Heart right ventricle (tissue), 16 donors: Measurements from ENCODE around the gene SH3PXD2B. TPM values are rescaled to one million over a fixed set of nuclear protein-coding genes. Genes with fewer than 3 reads are reported as not detected.
A peak's percentile ranks its signal among the peaks of the same experiment; 100 is the strongest.

ENCODE experiments used
- ATAC-seq, 8 donors: fragments of 200-7000 bp; cut with Tn5 transposase; one replicate each; pipeline ENCODE4 v1.9.1; 2020; ENCODE audit warnings: mild to moderate bottlenecking in 8 of 8, moderate library complexity in 8 of 8, moderate number of reproducible peaks in 1 of 8
- DNase-seq, 2 donors: peaks; one replicate each; pipeline ENCODE4 v3.0.0-alpha.2; 2020
- H3K27ac ChIP-seq, 10 donors: fragments of 200-600 bp; sonication (generic) in 2 of 10; one replicate each; pipeline versions ENCODE4 v1.5.0 to v1.8.0; 2020 to 2022; ENCODE audit warnings: mild to moderate bottlenecking in 3 of 10
- H3K27me3 ChIP-seq, 7 donors: fragments of 200-600 bp; one replicate each; pipeline ENCODE4 v1.8.0; 2021 to 2022; ENCODE audit warnings: mild to moderate bottlenecking in 2 of 7
- H3K36me3 ChIP-seq, 9 donors: fragments of 200-600 bp; sonication (generic) in 1 of 9; one replicate each; pipeline versions ENCODE4 v1.5.0 to v1.8.0; 2020 to 2022; ENCODE audit warnings: mild to moderate bottlenecking in 2 of 9
- H3K4me1 ChIP-seq, 9 donors: fragments of 200-600 bp; sonication (generic) in 1 of 9; one replicate each; pipeline versions ENCODE4 v1.5.0 to v1.8.0; 2020 to 2022; ENCODE audit warnings: mild to moderate bottlenecking in 4 of 9
- H3K4me3 ChIP-seq, 10 donors: fragments of 200-600 bp; sonication (generic) in 2 of 10; one replicate each; pipeline versions ENCODE4 v1.5.0 to v1.8.0; 2020 to 2022; ENCODE audit warnings: mild to moderate bottlenecking in 7 of 10, moderate library complexity in 2 of 10
- H3K9me3 ChIP-seq, 11 donors: fragments of 200-600 bp in 10 of 11; sonication (generic) in 2 of 11; one replicate each; pipeline versions ENCODE4 v1.5.0 to v1.8.0; 2013 to 2022; ENCODE audit warnings: mild to moderate bottlenecking in 2 of 11, control low read depth in 1 of 11, moderate library complexity in 1 of 11
- CTCF ChIP-seq, 9 donors: fragments of 200-600 bp; sonication (generic) in 2 of 9; IDR thresholded peaks; one replicate each; pipeline versions ENCODE4 v1.5.0 to v1.8.0; 2021 to 2022; ENCODE audit warnings: antibody characterized with exemption in 9 of 9, mild to moderate bottlenecking in 5 of 9, moderate library complexity in 1 of 9
- whole genome bisulfite sequencing, 2 donors: extraction: QIAGEN DNeasy Blood & Tissue Kit; methylation state at CpG; one replicate each; pipeline ENCODE4 v1.1.7; 2013; ENCODE audit warnings: inconsistent platforms in 1 of 2; 5-methylcytosine and 5-hydroxymethylcytosine counted together
- intact Hi-C, 10 donors: fragments of 100-400 bp; cut with DNase I; formaldehyde crosslinking; loops; one replicate each; pipeline versions ENCODE4 v1.11.1 to v1.14.2; 2022
- polyA plus RNA-seq, 2 donors: library from polyadenylated mRNA; stranded (reverse); fragments of 200-250 nt; gene quantifications; one replicate each; pipeline ENCODE4 v1.2.3, GENCODE V29; 2013
- total RNA-seq, 10 donors: library from RNA; stranded (reverse); fragmentation: NEBNext Ultra II Directional in 3 of 10; extraction: Animal tissue kit (Norgen Biotek cat#: 25700) in 3 of 10; gene quantifications; one replicate each; pipeline versions ENCODE4 v1.2.1 to v1.2.4, GENCODE V29; 2021 to 2023
- donor health status: Arrhythmogenic right ventricular cardiomyopathy.
- donor health status: ischemic (EF 13 %, LVEDD 7.1; RV severe dilation, severe dysfunction).
- donor health status: healthy with polysubstance abuse.
- donor health status: DM: no; HTN: yes; CAD: no.
- donor health status: DM: no; HTN: no; CAD: no.
- donor health status: ischemic (EF 25% LVEDD 6.9; RV normal size, moderate dysfunction).
- donor health status: ischemic (EF 25% LVEDD 5.7; RV mildly dilated, moderate dysfunction).
- donor health status: healthy.
- donor health status: DM: yes; HTN: yes; CAD: no.
- donor health status: Ischemic cardiomyopathy.
- donor health status: ischemic (EF 35%, LVEDD 5.7; RV mildly dilated, moderate dysfunction).
- donor health status: nonischemic (EF 11% LVEDD 7.7; RV severe dilation, severe dysfunction).
- donor health status: DM: yes; HTN: yes; CAD: no.
- donor health status: PGD.
- donor health status: ischemic (EF 29% LVEDD 5.4; RV normal size, mild dysfunction).
- donor health status: nonischemic (EF 23%, LVEDD 6.1; RV moderate dilation, normal function).

Gene SH3PXD2B
- total and polyA plus RNA-seq, 12 donors, result 1.8 to 12.5 (median 5.5) TPM

GRCh38 chr5:172474293-172474692 lies 20.0 kb upstream of the SH3PXD2B start:
- no peak overlapping the region for H3K4me3 ChIP-seq
- TF ChIP-seq CTCF (IDR thresholded peaks at IDR 0.05), result no peak
- ATAC-seq (no peak), DNase-seq (no peak)
- no peaks in the 10 kb centered on the region for H3K27me3 ChIP-seq
- intact Hi-C loops, result loop anchor here in 4 of 10 donors (5.0 to 10.0 kb wide), 3 partner anchors 453 to 473 kb away; no protein-coding TSS in a partner anchor
- 49 to 72% methylated on average over 7 of the region's 7 CpGs for WGBS, 2 donors
- H3K9me3 ChIP-seq, result no peaks in the 10 kb centered on the region
- H3K4me1 ChIP-seq, result peaks cover 2 to 8% (median 3%) of the 10 kb centered on the region in 9 donors
- no peaks in the 10 kb centered on the region for H3K36me3 ChIP-seq
- no peak overlapping the region for H3K27ac ChIP-seq

DNA sequence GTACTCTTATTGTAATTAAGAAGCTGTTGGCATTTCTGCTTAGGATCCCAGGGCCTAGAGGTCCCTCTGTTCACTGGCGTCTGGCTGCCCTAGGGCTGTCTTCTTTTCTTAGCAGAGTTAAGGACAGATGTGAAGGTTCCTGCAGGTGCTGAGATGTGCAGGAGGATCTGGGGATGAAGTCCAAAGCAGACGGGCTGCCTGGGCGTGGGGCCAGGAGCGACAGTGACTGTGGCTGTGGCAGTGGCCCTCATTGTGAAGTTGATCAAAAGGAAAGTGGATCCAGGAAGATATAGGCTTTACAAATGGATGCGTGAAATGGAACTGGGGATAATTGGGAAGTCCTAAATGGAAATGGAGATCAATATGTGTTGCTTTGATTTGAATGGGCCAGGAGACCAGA lies 19.1 kb upstream of the SH3PXD2B start:
- Histone ChIP-seq H3K9me3 (peaks cover 0 to 4% (median 0%) of the 10 kb centered on the region in 11 donors), H3K4me1 (peaks cover 0 to 6% (median 0%) of the 10 kb centered on the region in 9 donors), H3K4me3 (no peak overlapping the region), H3K27ac (no peak overlapping the region), H3K36me3 (no peaks in the 10 kb centered on the region), H3K27me3 (no peaks in the 10 kb centered on the region)
- ATAC-seq (no peak), DNase-seq (no peak)
- 77 to 87% methylated on average over 5 of the region's 5 CpGs for WGBS, 2 donors
- intact Hi-C loops, result loop anchor here in 4 of 10 donors (5.0 to 10.0 kb wide), 3 partner anchors 454 to 474 kb away; no protein-coding TSS in a partner anchor
- TF ChIP-seq CTCF (IDR thresholded peaks at IDR 0.05), result no peak

GRCh38 chr5:172469697-172470096 lies 15.4 kb upstream of the SH3PXD2B start:
- ATAC-seq, result no peak
- Histone ChIP-seq H3K4me1 (no peaks in the 10 kb centered on the region), H3K27me3 (no peaks in the 10 kb centered on the region), H3K4me3 (no peak overlapping the region), H3K36me3 (no peaks in the 10 kb centered on the region), H3K27ac (no peak overlapping the region), H3K9me3 (peaks cover 0 to 15% (median 0%) of the 10 kb centered on the region in 11 donors)
- intact Hi-C loops, result loop anchor here in 8 of 10 donors (5.0 to 10.0 kb wide), 5 partner anchors 455 to 478 kb away; no protein-coding TSS in a partner anchor
- no peak for DNase-seq
- TF ChIP-seq CTCF (IDR thresholded peaks at IDR 0.05), result no peak
- WGBS, 2 donors, result 50 to 84% methylated on average over 7 of the region's 7 CpGs

GRCh38 chr5:172466062-172466461 lies 11.7 kb upstream of the SH3PXD2B start:
- TF ChIP-seq CTCF (IDR thresholded peaks at IDR 0.05), result no peak
- ATAC-seq (peak in 4 of 8 donors; percentile 18 to 67 (median 42)), DNase-seq (no peak)
- 71 to 80% methylated on average over 7 of the region's 7 CpGs for WGBS, 2 donors
- Histone ChIP-seq H3K27ac (no peak overlapping the region), H3K4me3 (no peak overlapping the region), H3K36me3 (no peaks in the 10 kb centered on the region), H3K9me3 (peaks cover 0 to 32% (median 6%) of the 10 kb centered on the region in 11 donors), H3K4me1 (peaks cover 0 to 14% (median 0%) of the 10 kb centered on the region in 9 donors), H3K27me3 (no peaks in the 10 kb centered on the region)
- intact Hi-C loops, result loop anchor here in 4 of 10 donors (10.0 kb wide), 2 partner anchors 459 to 479 kb away; no protein-coding TSS in a partner anchor
